ENCODE data around the gene ARMH3. TPM values are rescaled to one million over a fixed set of nuclear protein-coding genes. Genes with fewer than 3 reads are reported as not detected.

ARMH3 gene
- total RNA-seq, 2 donors from 2014 or later, result 28.6 to 37.3 TPM

GRCh38 chr10:101888251-101888949, 167.6 kb downstream of the ARMH3 start:
- ATAC-seq (no peak), DNase-seq (no peak)
- intact Hi-C loops (cut with DNase I, micrococcal nuclease), result loop anchor here in 1 of 2 donors (10.0 kb wide), 1 partner anchor 116 kb away; no protein-coding TSS in a partner anchor

- intact Hi-C loops (cut with DNase I, micrococcal nuclease), result loop anchor here in 1 of 2 donors (10.0 kb wide), 1 partner anchor 117 kb away; no protein-coding TSS in a partner anchor
- DNase-seq, result no peak
- no peak for ATAC-seq
These were observed 168.2 kb downstream of the ARMH3 start for GRCh38 chr10:101887775-101888174.

- intact Hi-C loops (cut with DNase I, micrococcal nuclease), result loop anchor here in 1 of 2 donors (10.0 kb wide), 1 partner anchor 118 kb away; no protein-coding TSS in a partner anchor
- DNase-seq (no peak), ATAC-seq (no peak)
These were observed 169.3 kb downstream of the ARMH3 start for GRCh38 chr10:101886521-101887312.

- intact Hi-C loops (cut with DNase I, micrococcal nuclease), result loop anchor here in 1 of 2 donors (10.0 kb wide), 1 partner anchor 124 kb away; no protein-coding TSS in a partner anchor
These were observed 174.8 kb downstream of the ARMH3 start for GRCh38 chr10:101881036-101881774.

GRCh38 chr10:101880232-101880573, 175.8 kb downstream of the ARMH3 start:
- no peak for ATAC-seq
- no peak for DNase-seq
- intact Hi-C loops (cut with DNase I, micrococcal nuclease), result loop anchor here in 1 of 2 donors (10.0 kb wide), 1 partner anchor 125 kb away; no protein-coding TSS in a partner anchor

More at GRCh38 chr10:101881036-101881774, 174.8 kb downstream of the ARMH3 start:
- DNase-seq (no peak), ATAC-seq (no peak)

- no peak for ATAC-seq
- intact Hi-C loops (cut with DNase I, micrococcal nuclease), result loop anchor here in 1 of 2 donors (10.0 kb wide), 1 partner anchor 125 kb away; no protein-coding TSS in a partner anchor
- DNase-seq, result no peak
These were observed 176.3 kb downstream of the ARMH3 start for GRCh38 chr10:101879456-101880231.

- no peak for ATAC-seq
- intact Hi-C loops (cut with DNase I, micrococcal nuclease), result no loop called here
These were observed 177.1 kb downstream of the ARMH3 start for GRCh38 chr10:101878869-101879268.

GRCh38 chr10:101875068-101875688, 180.8 kb downstream of the ARMH3 start:
- intact Hi-C loops (cut with DNase I, micrococcal nuclease), result no loop called here
- DNase-seq (no peak), ATAC-seq (no peak)

More at GRCh38 chr10:101878869-101879268, 177.1 kb downstream of the ARMH3 start:
- DNase-seq, result no peak

- DNase-seq (no peak), ATAC-seq (no peak)
- intact Hi-C loops (cut with DNase I, micrococcal nuclease), result no loop called here
These were observed 181.7 kb downstream of the ARMH3 start for GRCh38 chr10:101874252-101874651.

- intact Hi-C loops (cut with DNase I, micrococcal nuclease), result no loop called here
- ATAC-seq (no peak), DNase-seq (no peak)
These were observed 188.0 kb downstream of the ARMH3 start for GRCh38 chr10:101867931-101868330.

GRCh38 chr10:101859530-101859929, 196.4 kb downstream of the ARMH3 start:
- DNase-seq (no peak), ATAC-seq (no peak)
- intact Hi-C loops (cut with DNase I, micrococcal nuclease), result no loop called here

- ATAC-seq (no peak), DNase-seq (no peak)
- intact Hi-C loops (cut with DNase I, micrococcal nuclease), result no loop called here
These were observed 197.1 kb downstream of the ARMH3 start for GRCh38 chr10:101858723-101859500.

- intact Hi-C loops (cut with DNase I, micrococcal nuclease), result no loop called here
- ATAC-seq (no peak), DNase-seq (no peak)
These were observed 198.0 kb downstream of the ARMH3 start for GRCh38 chr10:101857802-101858476.

- no peak for DNase-seq
- intact Hi-C loops (cut with DNase I, micrococcal nuclease), result no loop called here
- no peak for ATAC-seq
These were observed 199.3 kb downstream of the ARMH3 start for GRCh38 chr10:101856626-101857025.

- no peak for ATAC-seq
- DNase-seq, result no peak
- intact Hi-C loops (cut with DNase I, micrococcal nuclease), result no loop called here
These were observed 204.4 kb downstream of the ARMH3 start for GRCh38 chr10:101851411-101852116.

- intact Hi-C loops (cut with DNase I, micrococcal nuclease), result no loop called here
- DNase-seq, result no peak
- ATAC-seq, result no peak
These were observed 205.2 kb downstream of the ARMH3 start for GRCh38 chr10:101850749-101851148.

All from left colon (tissue), 2 donors.